Prostate gland (tissue), 2 donors: ENCODE measurements around the gene WDR77.

ENCODE experiments used
- POLR2A ChIP-seq: fragments of 450-650 bp; IDR thresholded peaks from one replicate; pipeline ENCODE4 v1.6.1; 2016; ENCODE audit warnings: antibody characterized with exemption, mild to moderate bottlenecking
- POLR2AphosphoS5 ChIP-seq: sonication (generic); formaldehyde crosslinking; IDR thresholded peaks from one replicate; pipeline ENCODE4 v1.6.1; 2017; ENCODE audit warnings: antibody characterized with exemption
- TF ChIP-seq, protein P1 (sequence below), 4 experiments: fragments of 200-600 bp in 2 of 4; fragments of 450-650 bp in 2 of 4; sonication (generic) in 2 of 4; IDR thresholded peaks; 1 replicate in 3 of 4; 2 replicates in 1 of 4; pipeline ENCODE4 v1.5.1; 2016 to 2019; ENCODE audit warnings: antibody characterized with exemption in 4 of 4, mild to moderate bottlenecking in 2 of 4, moderate library complexity in 2 of 4

DNA sequence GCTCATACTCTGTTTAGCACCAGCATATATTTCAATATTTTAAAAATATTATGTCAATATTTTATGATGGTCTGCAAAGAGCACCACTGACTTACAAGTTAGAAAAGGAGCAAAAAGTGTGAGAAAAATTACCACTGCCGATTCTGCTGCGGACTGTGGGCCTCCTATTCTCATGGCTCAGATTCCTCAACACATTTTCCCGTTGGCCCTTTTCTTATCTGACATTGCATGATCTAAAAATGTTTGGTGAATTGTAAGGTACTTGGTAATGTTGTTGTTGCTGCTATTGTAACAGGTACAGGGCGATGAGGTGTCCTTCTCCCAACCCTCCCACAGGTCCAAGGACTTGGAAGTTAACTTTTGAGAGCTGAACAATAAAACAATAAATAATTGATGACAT, 25.5 kb upstream of the WDR77 start:
- TF ChIP-seq, protein P1, sequence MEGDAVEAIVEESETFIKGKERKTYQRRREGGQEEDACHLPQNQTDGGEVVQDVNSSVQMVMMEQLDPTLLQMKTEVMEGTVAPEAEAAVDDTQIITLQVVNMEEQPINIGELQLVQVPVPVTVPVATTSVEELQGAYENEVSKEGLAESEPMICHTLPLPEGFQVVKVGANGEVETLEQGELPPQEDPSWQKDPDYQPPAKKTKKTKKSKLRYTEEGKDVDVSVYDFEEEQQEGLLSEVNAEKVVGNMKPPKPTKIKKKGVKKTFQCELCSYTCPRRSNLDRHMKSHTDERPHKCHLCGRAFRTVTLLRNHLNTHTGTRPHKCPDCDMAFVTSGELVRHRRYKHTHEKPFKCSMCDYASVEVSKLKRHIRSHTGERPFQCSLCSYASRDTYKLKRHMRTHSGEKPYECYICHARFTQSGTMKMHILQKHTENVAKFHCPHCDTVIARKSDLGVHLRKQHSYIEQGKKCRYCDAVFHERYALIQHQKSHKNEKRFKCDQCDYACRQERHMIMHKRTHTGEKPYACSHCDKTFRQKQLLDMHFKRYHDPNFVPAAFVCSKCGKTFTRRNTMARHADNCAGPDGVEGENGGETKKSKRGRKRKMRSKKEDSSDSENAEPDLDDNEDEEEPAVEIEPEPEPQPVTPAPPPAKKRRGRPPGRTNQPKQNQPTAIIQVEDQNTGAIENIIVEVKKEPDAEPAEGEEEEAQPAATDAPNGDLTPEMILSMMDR (IDR thresholded peaks at IDR 0.05) = no peak
- TF ChIP-seq POLR2AphosphoS5 (no peak), POLR2A (no peak)
